Skin epidermis (tissue), 12 donors: Measurements from ENCODE around the gene METTL8.
A peak's percentile ranks its signal among the peaks of the same experiment; 100 is the strongest.
"Not testable (repeated sequence)": the region's sequence is repeated elsewhere in the genome, so short reads cannot be mapped to it uniquely, and the experiment has no call there.

Source experiments
- H3K27ac ChIP-seq, 21 experiments: fragments of 200-600 bp; sonication (generic) in 11 of 21; one replicate each; pipeline ENCODE4 v1.5.0; 2020; ENCODE audit warnings: mild to moderate bottlenecking in 3 of 21, inconsistent platforms in 2 of 21, moderate library complexity in 2 of 21
- H3K4me3 ChIP-seq, 7 experiments: fragments of 200-600 bp; sonication (generic) in 2 of 7; one replicate each; pipeline ENCODE4 v1.5.0; 2020; ENCODE audit warnings: inconsistent platforms in 2 of 7, mild to moderate bottlenecking in 2 of 7, moderate library complexity in 1 of 7

METTL8 gene

GRCh38 chr2:171431677-171432167, 2.1 kb downstream of the METTL8 start:
- Histone ChIP-seq H3K4me3 (peak overlapping the region in 1 of 7 experiments; percentile 16), H3K27ac (peak overlapping the region in 16 of 21 experiments; percentile 1 to 99 (median 64))

GRCh38 chr2:171430516-171431410, 3.0 kb downstream of the METTL8 start:
- H3K27ac ChIP-seq: peak overlapping the region in 15 of 21 experiments; percentile 5 to 99 (median 64)
- no peak overlapping the region for H3K4me3 ChIP-seq

GRCh38 chr2:171422710-171423495, 10.9 kb downstream of the METTL8 start:
- H3K27ac ChIP-seq, H3K4me3 ChIP-seq: not testable (repeated sequence)

GRCh38 chr2:171420728-171421563, 12.8 kb downstream of the METTL8 start:
- no peak overlapping the region for H3K4me3 ChIP-seq
- H3K27ac ChIP-seq: no peak overlapping the region

GRCh38 chr2:171419333-171419732, 14.5 kb downstream of the METTL8 start:
- Histone ChIP-seq H3K4me3 (no peak overlapping the region), H3K27ac (no peak overlapping the region)

- no peak overlapping the region for H3K4me3 ChIP-seq
These were observed 17.5 kb downstream of the METTL8 start for GRCh38 chr2:171416009-171416926.

GRCh38 chr2:171414645-171415044, 19.1 kb downstream of the METTL8 start:
- not testable (repeated sequence) for H3K4me3 ChIP-seq

More at GRCh38 chr2:171416009-171416926, 17.5 kb downstream of the METTL8 start:
- H3K27ac ChIP-seq: peak overlapping the region in 8 of 21 experiments; percentile 10 to 51 (median 23)

GRCh38 chr2:171412571-171413175, 21.1 kb downstream of the METTL8 start:
- no peak overlapping the region for H3K4me3 ChIP-seq
- H3K27ac ChIP-seq: no peak overlapping the region

More at GRCh38 chr2:171414645-171415044, 19.1 kb downstream of the METTL8 start:
- H3K27ac ChIP-seq: not testable (repeated sequence)

- H3K27ac ChIP-seq: peak overlapping the region in 1 of 21 experiments; percentile 26
These were observed 21.9 kb downstream of the METTL8 start for GRCh38 chr2:171411791-171412483.

GRCh38 chr2:171411214-171411613, 22.6 kb downstream of the METTL8 start:
- no peak overlapping the region for H3K4me3 ChIP-seq
- peak overlapping the region in 1 of 21 experiments; percentile 11 for H3K27ac ChIP-seq

More at GRCh38 chr2:171411791-171412483, 21.9 kb downstream of the METTL8 start:
- H3K4me3 ChIP-seq: no peak overlapping the region

GRCh38 chr2:171410624-171411023, 23.2 kb downstream of the METTL8 start:
- no peak overlapping the region for H3K4me3 ChIP-seq
- H3K27ac ChIP-seq: peak overlapping the region in 3 of 21 experiments; percentile 11 to 66 (median 33)

GRCh38 chr2:171410101-171410500, 23.7 kb downstream of the METTL8 start:
- no peak overlapping the region for H3K4me3 ChIP-seq
- H3K27ac ChIP-seq: peak overlapping the region in 10 of 21 experiments; percentile 1 to 76 (median 52)

GRCh38 chr2:171409436-171409971, 24.3 kb downstream of the METTL8 start:
- Histone ChIP-seq H3K27ac (peak overlapping the region in 13 of 21 experiments; percentile 1 to 76 (median 33)), H3K4me3 (peak overlapping the region in 2 of 7 experiments; percentile 14 to 28)

- no peak overlapping the region for H3K27ac ChIP-seq
- no peak overlapping the region for H3K4me3 ChIP-seq
These were observed 26.1 kb downstream of the METTL8 start for GRCh38 chr2:171407676-171408044.

- H3K4me3 ChIP-seq: no peak overlapping the region
- H3K27ac ChIP-seq: no peak overlapping the region
These were observed 26.6 kb downstream of the METTL8 start for GRCh38 chr2:171407030-171407675.

- H3K4me3 ChIP-seq: no peak overlapping the region
These were observed 27.7 kb downstream of the METTL8 start for GRCh38 chr2:171406044-171406443.

More at GRCh38 chr2:171406044-171406443, 27.7 kb downstream of the METTL8 start:
- no peak overlapping the region for H3K27ac ChIP-seq
